Body of pancreas (tissue), 4 donors: ENCODE results near the gene TC2N. TPM values are rescaled to one million over a fixed set of nuclear protein-coding genes. Genes with fewer than 3 reads are reported as not detected.

Experiments
- ATAC-seq: fragments of 150-250 bp; one replicate; pipeline ENCODE4 v1.9.1; 2016
- DNase-seq, 4 donors: peaks; one replicate each; pipeline ENCODE4 v3.0.0-alpha.2; 2019
- H3K27ac ChIP-seq, 4 donors: fragments of 200-600 bp; sonication (generic); 1 replicate in 3 of 4; 2 replicates in 1 of 4; pipeline versions ENCODE4 v1.5.1 to v1.6.1; 2016 to 2019; ENCODE audit warnings: mild to moderate bottlenecking in 1 of 4, mixed read lengths in 1 of 4, moderate library complexity in 1 of 4
- H3K27me3 ChIP-seq, 2 donors: fragments of 200-600 bp; sonication (generic); one replicate each; pipeline ENCODE4 v1.6.0; 2016; ENCODE audit warnings: mild to moderate bottlenecking in 1 of 2
- H3K36me3 ChIP-seq, 2 donors: fragments of 200-600 bp; sonication (generic); replicated peaks in 1 of 2; 2 replicates each; pipeline ENCODE4 v1.5.1; 2016; ENCODE audit warnings: low read depth in 2 of 2; ENCODE audit not compliant: insufficient read depth in 1 of 2
- H3K4me1 ChIP-seq: fragments of 200-600 bp; sonication (generic); one replicate; pipeline ENCODE4 v1.6.0; 2016
- H3K4me3 ChIP-seq, 2 donors: fragments of 200-600 bp; sonication (generic); 1 replicate in 1 of 2; 2 replicates in 1 of 2; pipeline ENCODE4 v1.5.1; 2016 to 2019
- H3K9me3 ChIP-seq, 3 donors: fragments of 200-600 bp; sonication (generic); 1 replicate in 2 of 3; 2 replicates in 1 of 3; pipeline ENCODE4 v1.5.1; 2016
- POLR2A ChIP-seq, 3 donors: fragments of 450-650 bp; IDR thresholded peaks; one replicate each; pipeline ENCODE4 v1.6.1; 2016; ENCODE audit warnings: antibody characterized with exemption in 3 of 3, mild to moderate bottlenecking in 2 of 3
- WGBS, 2 donors: methylation state at CpG; one replicate each; pipeline ENCODE4 v1.1.5; 2017; 5-methylcytosine and 5-hydroxymethylcytosine counted together
- intact Hi-C: fragments of 100-400 bp; cut with DNase I; formaldehyde crosslinking; loops from one replicate; pipeline ENCODE4 v1.15.1; 2023
- total RNA-seq, 2 donors: library from RNA; depleted of rRNA; stranded (reverse); fragments of >200 nt; gene quantifications; one replicate each; pipeline ENCODE4 v1.1.0, GENCODE V29; 2016
- TF ChIP-seq, protein P1 (sequence below), 7 experiments: fragments of 450-650 bp in 4 of 7; fragments of 200-600 bp in 3 of 7; sonication (generic) in 3 of 7; IDR thresholded peaks; one replicate each; pipeline ENCODE4 v1.5.1; 2016 to 2019; ENCODE audit warnings: antibody characterized with exemption in 7 of 7

TC2N gene
- total RNA-seq, 2 donors from 2014 or later = 105 to 168 TPM

DNA sequence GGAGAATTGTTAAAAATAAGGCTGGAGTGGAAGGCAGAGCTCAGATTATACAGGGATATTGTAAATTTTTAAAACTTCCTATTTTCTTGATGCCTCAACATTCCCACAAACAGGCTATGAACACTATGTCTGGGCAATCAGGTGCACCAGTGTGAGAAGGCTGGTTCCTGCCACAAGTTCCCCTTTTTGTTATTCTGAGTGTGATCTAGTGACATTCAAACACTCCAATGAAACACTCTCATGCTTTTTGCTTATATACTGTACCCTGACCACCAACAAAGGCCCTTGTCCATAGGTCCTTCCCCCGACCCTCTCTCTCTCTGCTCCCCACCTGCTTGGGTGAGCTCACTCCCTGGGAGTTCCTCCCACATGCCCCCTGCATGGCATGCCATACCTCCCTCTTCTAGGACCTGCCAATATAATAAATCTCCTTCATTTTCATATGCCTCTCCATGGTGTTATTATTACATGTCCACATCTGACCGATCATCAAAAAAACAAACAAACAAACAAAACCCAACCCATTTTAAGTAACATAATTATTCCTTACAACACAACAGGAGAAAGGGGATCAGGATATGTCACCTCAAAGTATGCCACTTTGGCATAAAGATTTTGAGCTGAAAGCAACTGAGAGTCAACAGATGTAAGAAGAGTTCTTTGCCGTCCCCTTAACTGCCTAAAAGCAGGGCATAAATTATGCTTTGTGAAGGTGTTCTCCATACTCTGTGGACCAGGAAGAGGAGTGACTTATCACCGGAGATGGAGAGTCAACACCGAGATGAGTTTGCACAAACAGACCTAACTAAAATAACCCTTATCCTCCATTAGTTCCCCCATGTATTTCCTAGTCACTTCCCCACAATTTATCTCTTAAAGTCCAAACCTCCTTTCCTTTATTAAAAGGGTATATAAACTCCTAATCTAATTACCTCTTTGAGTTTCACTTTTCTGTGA is 92.9 kb downstream of the TC2N start:
- no peak for ATAC-seq
- H3K27me3 ChIP-seq = no peaks in the 10 kb centered on the region
- H3K36me3 ChIP-seq = no peaks in the 10 kb centered on the region
- WGBS, 2 donors = 67 to 83% methylated on average over 5 of the region's 5 CpGs
- H3K27ac ChIP-seq = peak overlapping the region in 1 of 4 donors; percentile 7
- H3K9me3 ChIP-seq = no peaks in the 10 kb centered on the region
- intact Hi-C loops = no loop called here
- H3K4me1 ChIP-seq = peaks cover 3% of the 10 kb centered on the region
- no peak for TF ChIP-seq POLR2A (IDR thresholded peaks at IDR 0.05)
- TF ChIP-seq, protein P1, sequence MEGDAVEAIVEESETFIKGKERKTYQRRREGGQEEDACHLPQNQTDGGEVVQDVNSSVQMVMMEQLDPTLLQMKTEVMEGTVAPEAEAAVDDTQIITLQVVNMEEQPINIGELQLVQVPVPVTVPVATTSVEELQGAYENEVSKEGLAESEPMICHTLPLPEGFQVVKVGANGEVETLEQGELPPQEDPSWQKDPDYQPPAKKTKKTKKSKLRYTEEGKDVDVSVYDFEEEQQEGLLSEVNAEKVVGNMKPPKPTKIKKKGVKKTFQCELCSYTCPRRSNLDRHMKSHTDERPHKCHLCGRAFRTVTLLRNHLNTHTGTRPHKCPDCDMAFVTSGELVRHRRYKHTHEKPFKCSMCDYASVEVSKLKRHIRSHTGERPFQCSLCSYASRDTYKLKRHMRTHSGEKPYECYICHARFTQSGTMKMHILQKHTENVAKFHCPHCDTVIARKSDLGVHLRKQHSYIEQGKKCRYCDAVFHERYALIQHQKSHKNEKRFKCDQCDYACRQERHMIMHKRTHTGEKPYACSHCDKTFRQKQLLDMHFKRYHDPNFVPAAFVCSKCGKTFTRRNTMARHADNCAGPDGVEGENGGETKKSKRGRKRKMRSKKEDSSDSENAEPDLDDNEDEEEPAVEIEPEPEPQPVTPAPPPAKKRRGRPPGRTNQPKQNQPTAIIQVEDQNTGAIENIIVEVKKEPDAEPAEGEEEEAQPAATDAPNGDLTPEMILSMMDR (IDR thresholded peaks at IDR 0.05) = no peak
- no peak overlapping the region for H3K4me3 ChIP-seq
- DNase-seq = no peak

GRCh38 chr14:91770185-91770584 is 97.2 kb downstream of the TC2N start:
- 49 to 62% methylated on average over 2 of the region's 2 CpGs for WGBS, 2 donors
- no peak for ATAC-seq
- H3K27ac ChIP-seq = peak overlapping the region in 1 of 4 donors; percentile 10

DNA sequence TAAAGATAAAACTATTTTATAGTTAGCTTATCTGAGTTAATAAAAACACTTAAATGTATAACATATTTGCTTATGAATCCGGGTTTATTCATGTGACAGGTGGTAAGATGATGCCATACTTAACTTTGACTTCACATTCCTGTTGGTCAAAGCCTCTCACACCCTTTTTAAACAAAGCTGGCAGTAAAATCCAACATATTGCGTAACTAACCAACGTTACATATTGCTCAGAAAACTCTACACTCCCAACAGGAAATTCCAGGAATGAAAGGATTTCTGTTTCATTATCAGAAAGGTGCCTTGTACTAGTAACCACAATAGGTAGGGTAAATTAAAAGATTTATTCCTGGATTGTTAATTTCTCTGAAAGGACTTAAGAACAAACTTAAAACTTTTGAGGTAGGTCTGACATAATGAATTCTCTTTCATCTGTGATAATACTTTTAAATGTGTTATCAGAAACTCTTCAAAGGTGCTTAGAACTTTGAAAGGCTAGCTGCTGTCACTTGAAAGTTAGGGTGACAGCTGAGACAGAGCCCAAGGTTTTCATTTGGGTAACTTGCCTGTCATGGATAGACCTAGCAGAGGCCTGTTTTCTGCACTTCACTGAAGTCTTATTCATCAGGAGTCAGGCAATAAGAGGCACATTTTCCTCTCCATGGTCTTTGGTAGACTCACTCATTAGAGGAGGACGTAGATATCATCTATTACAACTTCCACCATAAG is 111.6 kb downstream of the TC2N start:
- Histone ChIP-seq H3K4me3 (no peak overlapping the region), H3K36me3 (no peaks in the 10 kb centered on the region), H3K27ac (peak overlapping the region; percentile 59 to 74 (median 70)), H3K27me3 (no peaks in the 10 kb centered on the region), H3K4me1 (peaks cover 72% of the 10 kb centered on the region), H3K9me3 (no peaks in the 10 kb centered on the region)
- TF ChIP-seq POLR2A (IDR thresholded peaks at IDR 0.05) = no peak
- TF ChIP-seq, protein P1 (IDR thresholded peaks at IDR 0.05) = peak in 1 of 7 experiments; percentile 18
- ATAC-seq (peak; percentile 80), DNase-seq (peak in 1 of 4 donors; percentile 31)
- WGBS, 2 donors = 15 to 20% methylated on average over 4 of the region's 4 CpGs
- intact Hi-C loops = no loop called here

More at GRCh38 chr14:91770185-91770584, 97.2 kb downstream of the TC2N start:
- no peaks in the 10 kb centered on the region for H3K9me3 ChIP-seq
- no peak overlapping the region for H3K4me3 ChIP-seq
- no peaks in the 10 kb centered on the region for H3K27me3 ChIP-seq
- TF ChIP-seq POLR2A (IDR thresholded peaks at IDR 0.05) = no peak
- TF ChIP-seq, protein P1 (IDR thresholded peaks at IDR 0.05) = no peak
- intact Hi-C loops = no loop called here
- peaks cover 3% of the 10 kb centered on the region for H3K4me1 ChIP-seq
- no peak for DNase-seq
- H3K36me3 ChIP-seq = no peaks in the 10 kb centered on the region

GRCh38 chr14:91754819-91755218 is 112.5 kb downstream of the TC2N start:
- DNase-seq (peak; percentile 42 to 60 (median 48)), ATAC-seq (peak; percentile 10)
- 6 to 24% methylated on average over 1 of the region's 1 CpG for WGBS, 2 donors
- no peaks in the 10 kb centered on the region for H3K36me3 ChIP-seq
- no peak for TF ChIP-seq POLR2A (IDR thresholded peaks at IDR 0.05)
- TF ChIP-seq, protein P1 (IDR thresholded peaks at IDR 0.05) = no peak
- peak overlapping the region; percentile 59 to 74 (median 70) for H3K27ac ChIP-seq
- no peaks in the 10 kb centered on the region for H3K9me3 ChIP-seq
- no peak overlapping the region for H3K4me3 ChIP-seq
- no peaks in the 10 kb centered on the region for H3K27me3 ChIP-seq
- intact Hi-C loops = no loop called here
- H3K4me1 ChIP-seq = peaks cover 72% of the 10 kb centered on the region
